ENCODE results near the gene LLGL2. TPM values are rescaled to one million over a fixed set of nuclear protein-coding genes. Genes with fewer than 3 reads are reported as not detected.

Gene LLGL2
- total RNA-seq, 2 donors from 2014 or later, result 113 to 251 TPM

DNA sequence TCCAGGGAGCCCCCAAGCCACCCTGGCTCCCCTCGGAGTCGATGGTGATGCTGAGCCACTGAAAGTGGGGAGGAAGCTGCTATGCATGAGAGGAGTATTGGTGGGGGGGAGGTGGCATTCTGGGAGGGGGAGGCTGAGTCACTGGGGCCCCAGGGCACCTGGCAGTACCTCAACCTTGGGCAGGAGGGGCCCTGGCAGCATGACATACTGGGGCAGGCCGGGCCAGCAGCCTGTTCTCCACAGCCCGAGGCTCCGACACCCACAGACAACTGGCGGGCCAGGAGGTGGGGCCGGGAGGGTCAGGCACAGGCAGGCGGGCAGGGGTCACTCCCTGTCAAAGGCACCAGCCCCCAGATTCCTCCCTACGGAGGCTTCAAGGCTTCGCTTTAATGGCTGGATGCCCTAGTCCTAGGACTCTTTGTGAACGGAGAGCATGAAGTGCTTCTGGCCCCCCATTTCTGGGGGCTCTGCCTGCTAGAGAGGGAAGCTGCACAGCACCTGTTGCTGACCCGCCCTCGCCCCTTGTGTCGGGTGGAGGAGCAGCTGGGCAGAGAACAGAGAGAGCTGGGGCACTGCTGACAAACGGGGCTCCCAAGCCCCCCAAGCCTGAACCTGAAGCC, 11.1 kb upstream of the LLGL2 start:
- Histone ChIP-seq H3K27ac (peak overlapping the region; percentile 79 to 93 (median 88)), H3K9me3 (no peaks in the 10 kb centered on the region), H3K36me3 (replicated peaks in 1 of 2; ENCODE audit: insufficient read depth in 1 of 2, low read depth in 2 of 2) (no peaks in the 10 kb centered on the region), H3K27me3 (no peaks in the 10 kb centered on the region), H3K4me3 (peak overlapping the region; percentile 66 to 82), H3K4me1 (peaks cover 71% of the 10 kb centered on the region)
- intact Hi-C loops (cut with DNase I), result no loop called here
- TF ChIP-seq POLR2A (IDR thresholded peaks at IDR 0.05), result peak in 2 of 3 donors; percentile 22 to 27
- TF ChIP-seq, protein P1, sequence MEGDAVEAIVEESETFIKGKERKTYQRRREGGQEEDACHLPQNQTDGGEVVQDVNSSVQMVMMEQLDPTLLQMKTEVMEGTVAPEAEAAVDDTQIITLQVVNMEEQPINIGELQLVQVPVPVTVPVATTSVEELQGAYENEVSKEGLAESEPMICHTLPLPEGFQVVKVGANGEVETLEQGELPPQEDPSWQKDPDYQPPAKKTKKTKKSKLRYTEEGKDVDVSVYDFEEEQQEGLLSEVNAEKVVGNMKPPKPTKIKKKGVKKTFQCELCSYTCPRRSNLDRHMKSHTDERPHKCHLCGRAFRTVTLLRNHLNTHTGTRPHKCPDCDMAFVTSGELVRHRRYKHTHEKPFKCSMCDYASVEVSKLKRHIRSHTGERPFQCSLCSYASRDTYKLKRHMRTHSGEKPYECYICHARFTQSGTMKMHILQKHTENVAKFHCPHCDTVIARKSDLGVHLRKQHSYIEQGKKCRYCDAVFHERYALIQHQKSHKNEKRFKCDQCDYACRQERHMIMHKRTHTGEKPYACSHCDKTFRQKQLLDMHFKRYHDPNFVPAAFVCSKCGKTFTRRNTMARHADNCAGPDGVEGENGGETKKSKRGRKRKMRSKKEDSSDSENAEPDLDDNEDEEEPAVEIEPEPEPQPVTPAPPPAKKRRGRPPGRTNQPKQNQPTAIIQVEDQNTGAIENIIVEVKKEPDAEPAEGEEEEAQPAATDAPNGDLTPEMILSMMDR (IDR thresholded peaks at IDR 0.05), result no peak
- peak; percentile 59 to 89 (median 70) for DNase-seq
- WGBS, 2 donors, result 8 to 12% methylated on average over 4 to 15 of the region's 15 CpGs
- ATAC-seq, result no peak

DNA sequence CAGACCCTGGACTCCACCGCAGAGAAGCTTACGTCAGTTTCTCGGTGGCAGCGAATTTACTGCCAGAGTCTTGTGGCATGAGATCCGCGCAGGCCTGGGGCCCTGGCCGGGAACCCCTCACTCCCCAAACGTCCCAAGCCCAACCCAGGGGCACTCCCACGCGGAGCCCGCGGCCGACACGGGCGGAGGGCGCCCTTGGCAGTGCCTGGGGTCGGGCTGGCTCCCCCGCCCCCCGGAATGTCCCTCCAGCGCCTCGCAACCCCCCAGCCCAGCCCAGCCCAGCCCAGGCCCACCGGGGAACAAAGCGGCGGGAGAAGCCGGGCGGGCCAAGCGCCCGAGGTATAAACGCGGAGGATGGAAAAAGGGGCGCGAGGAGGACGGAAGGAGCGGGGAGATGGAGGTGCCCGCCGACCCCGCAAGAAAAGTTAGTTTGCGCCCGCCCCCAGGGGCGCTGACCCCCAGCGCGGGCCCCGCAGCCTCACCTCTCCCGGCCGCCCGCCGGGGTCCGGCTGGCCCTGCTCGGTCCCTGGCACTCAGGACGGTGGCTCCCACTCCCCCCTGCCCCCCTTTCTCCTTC, 10.5 kb upstream of the LLGL2 start:
- peaks cover 68% of the 10 kb centered on the region for H3K4me1 ChIP-seq
- peak overlapping the region; percentile 79 to 93 (median 88) for H3K27ac ChIP-seq
- H3K4me3 ChIP-seq, result peak overlapping the region; percentile 66 to 82
- intact Hi-C loops (cut with DNase I), result no loop called here
- H3K27me3 ChIP-seq, result no peaks in the 10 kb centered on the region
- WGBS, 2 donors, result 0% methylated on average over 47 of the region's 50 CpGs; no CpG with 5 or more reads in 1 of the 2 donors
- DNase-seq (peak; percentile 17 to 43 (median 40)), ATAC-seq (no peak)
- H3K9me3 ChIP-seq, result no peaks in the 10 kb centered on the region
- peak in 2 of 3 donors; percentile 23 to 35 for TF ChIP-seq POLR2A (IDR thresholded peaks at IDR 0.05)
- TF ChIP-seq, protein P1 (IDR thresholded peaks at IDR 0.05), result no peak
- peaks cover 0 to 2% of the 10 kb centered on the region in 2 donors for H3K36me3 ChIP-seq (replicated peaks in 1 of 2; ENCODE audit: insufficient read depth in 1 of 2, low read depth in 2 of 2)

DNA sequence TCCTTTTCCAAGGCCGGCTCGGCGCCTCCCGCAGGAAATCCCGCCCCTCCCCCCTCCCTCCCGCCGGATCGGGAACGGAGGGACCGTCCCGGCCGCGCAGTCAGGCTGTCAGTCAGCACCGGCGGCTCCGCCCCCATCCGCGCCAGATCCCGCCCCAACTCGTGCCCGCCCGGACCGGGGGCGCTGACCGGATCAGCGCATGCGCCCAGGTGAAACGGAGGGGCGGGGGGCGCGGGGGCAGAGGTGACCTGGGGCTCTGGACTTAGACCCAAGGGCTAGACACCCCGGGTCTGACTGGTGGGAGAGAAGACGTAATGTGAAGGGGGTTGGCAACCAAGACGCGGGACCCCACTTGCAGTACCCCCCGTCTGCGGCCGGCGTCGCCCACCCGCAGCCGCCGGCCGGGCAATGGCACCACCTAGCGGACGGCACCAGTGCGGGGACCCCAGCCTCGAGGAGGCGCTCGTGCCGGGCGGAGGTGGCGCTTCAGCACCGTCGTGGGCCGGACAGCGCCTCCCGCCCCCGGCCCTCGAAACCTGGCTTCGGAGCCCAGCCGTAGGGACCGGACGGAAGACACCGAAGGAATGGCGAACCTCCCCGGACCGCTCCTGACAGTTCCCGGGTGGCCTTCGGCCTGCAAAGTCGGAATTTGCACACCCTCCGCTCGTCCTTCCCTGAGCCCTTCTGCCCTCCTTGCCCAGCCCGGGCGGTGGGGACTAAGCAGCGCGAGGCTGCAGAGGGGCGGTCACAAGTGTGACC, 9.8 kb upstream of the LLGL2 start, which contains the start of gene CASKIN2:
Gene CASKIN2 (minus strand): TSS at position 42 of the 759 bp plus-strand sequence. CDS start 1,733 bp downstream, outside the sequence.
- Histone ChIP-seq H3K9me3 (no peaks in the 10 kb centered on the region), H3K36me3 (replicated peaks in 1 of 2; ENCODE audit: insufficient read depth in 1 of 2, low read depth in 2 of 2) (peaks cover 0 to 2% of the 10 kb centered on the region in 2 donors), H3K27me3 (no peaks in the 10 kb centered on the region), H3K4me1 (peaks cover 65% of the 10 kb centered on the region), H3K27ac (peak within 1 kb of the TSS; percentile 79 to 93 (median 88)), H3K4me3 (peak within 1 kb of the TSS; percentile 66 to 82)
- 0 to 1% methylated on average over 2 to 72 of the region's 78 CpGs for whole genome bisulfite sequencing, 2 donors
- peak; percentile 85 for ATAC-seq
- intact Hi-C loops (cut with DNase I), result no loop called here
- no peak for TF ChIP-seq POLR2A (IDR thresholded peaks at IDR 0.05)
- TF ChIP-seq, protein P1 (IDR thresholded peaks at IDR 0.05), result peak; percentile 96 to 99 (median 99)
- peak; percentile 97 to 99 (median 98) for DNase-seq

DNA sequence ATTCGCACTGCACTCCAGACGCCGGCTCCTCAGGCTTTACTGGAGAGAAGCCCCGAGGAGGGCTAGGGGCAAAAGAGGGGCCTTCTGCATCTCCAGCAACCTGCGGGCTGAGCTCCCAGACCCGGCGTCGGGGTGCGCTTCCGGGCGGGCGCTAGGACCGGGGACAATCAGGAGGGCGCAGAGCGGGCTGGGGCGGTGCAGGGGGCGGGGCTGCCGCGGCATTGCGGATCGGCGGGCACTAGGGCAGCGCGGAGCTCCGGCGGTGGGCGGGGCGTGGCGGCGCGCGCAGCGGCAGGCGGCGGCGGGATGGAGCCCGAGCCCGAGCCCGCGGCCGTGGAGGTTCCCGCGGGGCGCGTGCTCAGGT, 9.3 kb upstream of the LLGL2 start, which contains the start of gene TSEN54:
Gene TSEN54 (plus strand): TSS at position 274 of the 364 bp plus-strand sequence. CDS start 33 bp downstream, at position 307.
- Histone ChIP-seq H3K4me3 (peak within 1 kb of the TSS; percentile 82 to 86), H3K36me3 (replicated peaks in 1 of 2; ENCODE audit: insufficient read depth in 1 of 2, low read depth in 2 of 2) (peaks cover 0 to 2% of the 10 kb centered on the region in 2 donors), H3K4me1 (peaks cover 60% of the 10 kb centered on the region), H3K9me3 (no peaks in the 10 kb centered on the region), H3K27me3 (no peaks in the 10 kb centered on the region), H3K27ac (peak within 1 kb of the TSS; percentile 79 to 93 (median 88))
- WGBS, 2 donors, result 0 to 2% methylated on average over 1 to 36 of the region's 45 CpGs
- TF ChIP-seq, protein P1 (IDR thresholded peaks at IDR 0.05), result peak in 2 of 7 experiments; percentile 17 to 23
- TF ChIP-seq POLR2A (IDR thresholded peaks at IDR 0.05), result no peak
- ATAC-seq, result peak; percentile 84
- intact Hi-C loops (cut with DNase I), result no loop called here
- peak; percentile 95 to 96 (median 96) for DNase-seq
